ENCODE results near the gene HOXD1.

Gene HOXD1

DNA sequence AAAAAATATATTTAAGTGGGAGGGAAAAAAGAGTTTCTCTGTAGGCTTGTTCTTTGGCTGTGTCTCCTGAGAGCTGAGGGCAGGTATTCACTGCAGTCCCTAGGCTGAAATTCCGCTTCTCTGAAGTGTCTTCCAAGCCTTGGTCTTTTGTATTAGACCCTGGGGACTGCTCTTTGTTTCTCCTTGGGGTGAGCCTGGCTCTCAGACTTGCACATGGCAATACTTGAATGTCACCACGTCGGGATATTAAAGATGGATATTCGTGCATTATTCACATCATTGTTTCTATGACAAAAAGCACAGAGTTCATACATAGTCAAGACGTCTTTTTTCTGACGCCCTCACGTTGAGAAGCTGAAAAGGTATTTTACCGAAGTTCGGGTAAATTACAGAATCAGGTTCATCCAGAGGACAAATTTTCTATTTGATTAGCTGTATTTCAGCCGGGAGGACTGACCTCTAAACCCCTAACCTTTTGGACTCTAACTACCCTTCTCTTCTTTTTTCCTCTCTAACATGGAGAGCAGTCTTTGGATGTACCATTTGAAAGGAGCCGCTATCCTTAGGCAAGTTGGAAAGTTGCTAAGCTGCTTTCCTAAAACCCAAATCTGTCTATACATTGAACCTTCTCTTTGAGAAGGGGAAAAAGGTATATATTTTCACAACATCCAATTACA lies 33.8 kb upstream of the HOXD1 start:
- no peak for DNase-seq

GRCh38 chr2:176155356-176156044 lies 33.0 kb upstream of the HOXD1 start:
- DNase-seq = no peak

GRCh38 chr2:176156301-176156806 lies 32.1 kb upstream of the HOXD1 start:
- no peak for DNase-seq

DNA sequence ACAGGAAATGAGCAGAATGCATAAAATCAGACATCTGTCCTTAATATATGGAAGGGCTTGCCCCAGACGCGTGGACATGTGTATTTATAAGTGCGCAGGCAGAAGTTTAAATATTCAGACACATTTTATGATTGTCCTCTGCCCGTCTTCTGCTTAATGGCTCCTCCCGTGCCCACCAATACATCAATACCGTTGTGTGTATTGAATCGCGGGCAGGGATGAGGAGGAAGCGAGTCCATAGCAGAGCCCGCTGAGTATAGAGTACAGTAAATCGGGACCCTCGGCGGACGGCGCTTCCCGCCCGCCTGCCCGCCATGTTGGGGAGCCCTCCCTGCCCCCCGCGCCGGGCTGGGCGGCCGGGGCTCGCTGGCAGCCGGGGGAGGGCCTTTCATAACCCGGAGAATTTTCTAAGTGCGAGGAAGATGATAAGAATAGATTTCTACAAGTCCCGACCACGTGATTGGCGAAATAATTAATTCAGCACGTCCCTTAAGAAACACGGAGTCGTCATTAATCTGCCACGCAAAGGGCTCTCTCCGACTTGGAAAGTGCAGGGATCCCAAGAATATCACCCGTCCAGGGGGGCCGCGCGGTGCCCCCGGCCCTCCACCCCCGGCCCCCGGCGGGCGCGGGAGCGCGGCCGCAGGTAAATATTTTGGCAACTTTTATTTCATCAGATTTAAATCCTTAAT lies 31.5 kb upstream of the HOXD1 start, which contains the start of gene HOXD3:
HOXD3 (plus strand) TSS at position 501 of the 692 bp plus-strand sequence. CDS start 11,808 bp downstream, outside the sequence.
- DNase-seq = no peak

GRCh38 chr2:176157499-176158185 lies 30.8 kb upstream of the HOXD1 start:
- DNase-seq = no peak

- DNase-seq = no peak
These were observed 30.3 kb upstream of the HOXD1 start for GRCh38 chr2:176158186-176158591.

- no peak for DNase-seq
These were observed 29.4 kb upstream of the HOXD1 start for GRCh38 chr2:176158855-176159662.

DNA sequence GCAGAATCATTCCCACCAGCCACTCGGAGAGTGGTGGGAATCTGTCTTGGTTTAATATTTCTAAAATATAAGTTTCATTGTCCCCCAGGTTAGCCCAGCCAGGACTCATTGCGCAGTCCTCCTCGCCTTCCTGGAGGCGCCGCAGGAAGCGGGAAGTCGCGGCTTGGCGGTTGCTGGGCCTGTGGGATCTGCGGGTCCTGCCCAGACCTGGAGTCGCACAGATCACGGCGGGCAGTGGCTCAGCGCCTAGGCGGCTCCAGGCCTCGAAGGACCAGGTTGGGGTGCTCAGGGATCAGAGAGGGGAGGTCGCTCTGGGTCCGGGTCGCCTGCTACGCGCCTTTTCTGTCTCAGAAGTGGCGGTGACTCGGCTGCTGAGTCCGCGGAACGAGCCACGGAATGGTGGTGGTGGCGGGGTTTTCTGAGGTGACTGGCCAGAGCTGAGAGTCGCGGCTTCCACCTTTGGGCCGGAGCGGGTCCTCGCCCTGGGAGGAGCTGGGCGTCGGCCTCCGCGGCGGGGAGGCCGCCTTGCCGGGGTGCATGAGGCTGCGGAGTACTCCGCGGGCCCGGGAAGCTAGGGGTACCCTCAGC lies 28.7 kb upstream of the HOXD1 start:
- DNase-seq = no peak

- no peak for DNase-seq
These were observed 28.1 kb upstream of the HOXD1 start for GRCh38 chr2:176160251-176160985.

- DNase-seq = no peak
These were observed 27.3 kb upstream of the HOXD1 start for GRCh38 chr2:176160986-176161824.

- no peak for DNase-seq
These were observed 26.4 kb upstream of the HOXD1 start for GRCh38 chr2:176161825-176162626.

- DNase-seq = no peak
These were observed 25.4 kb upstream of the HOXD1 start for GRCh38 chr2:176162911-176163671.

DNA sequence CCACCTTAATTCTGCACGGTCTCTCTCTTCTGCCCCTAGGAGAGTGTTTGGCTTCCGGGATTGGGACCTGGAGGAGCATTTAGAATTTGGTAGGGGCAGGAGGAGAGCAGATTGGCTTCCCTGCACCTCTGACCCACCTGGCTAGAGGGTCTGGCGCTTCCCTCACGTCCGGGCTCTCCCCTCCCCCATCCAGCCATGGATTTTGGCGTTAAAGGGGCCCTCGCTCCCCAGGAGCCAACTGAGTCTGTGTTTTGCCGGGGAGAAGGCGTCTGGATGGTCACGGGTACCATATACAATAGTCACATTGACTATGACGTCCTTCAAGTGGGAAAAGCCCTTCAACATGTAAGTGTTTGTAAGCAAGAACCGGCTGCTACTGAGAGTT lies 24.8 kb upstream of the HOXD1 start:
- DNase-seq = no peak

GRCh38 chr2:176164201-176164600 lies 24.3 kb upstream of the HOXD1 start:
- no peak for DNase-seq

GRCh38 chr2:176164611-176165369 lies 23.7 kb upstream of the HOXD1 start:
- no peak for DNase-seq

DNA sequence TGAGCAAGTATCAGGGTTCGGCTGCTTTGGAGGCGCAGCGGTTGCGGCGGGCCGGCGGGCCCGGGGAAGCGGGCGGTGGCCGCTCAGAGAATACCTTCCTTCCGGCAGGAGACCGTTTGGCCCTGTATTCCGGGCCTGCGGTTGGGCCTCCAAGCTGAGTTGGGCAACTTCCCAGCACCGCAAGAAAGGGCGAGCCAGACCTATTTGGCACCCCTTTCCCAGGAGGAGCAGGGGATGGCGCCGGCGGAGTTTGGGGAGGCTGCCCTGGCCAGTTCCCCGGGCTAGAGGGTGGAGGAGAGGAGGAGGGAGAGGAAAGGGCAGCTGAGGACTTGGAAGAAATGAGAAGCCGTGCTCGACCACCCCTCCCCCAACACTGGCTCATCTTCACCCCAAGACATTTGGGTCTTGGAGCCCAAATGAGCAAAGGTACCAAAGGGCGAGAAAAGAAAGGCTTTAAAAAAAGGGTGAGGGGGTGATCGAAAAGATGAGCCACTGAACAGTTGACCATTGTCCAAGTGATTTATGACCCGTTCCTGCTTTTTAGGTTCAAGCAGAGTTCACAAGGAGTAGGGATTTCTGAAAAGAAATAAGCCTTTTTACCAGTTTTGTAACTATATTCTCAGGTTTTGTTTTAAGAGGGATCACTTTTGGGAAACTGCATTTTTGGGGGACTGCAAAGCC lies 23.0 kb upstream of the HOXD1 start:
- no peak for DNase-seq

- DNase-seq = no peak
These were observed 22.2 kb upstream of the HOXD1 start for GRCh38 chr2:176166272-176166671.
